HEK293 (cell line): ENCODE results near the gene SLC49A3.

Experiments used
- CTCF ChIA-PET: fragments of 350-600 bp; formaldehyde crosslinking; extraction: SDS; loops from one replicate; lab custom pipeline; 2021; ENCODE audit warnings: antibody characterized with exemption; lab: Yijun Ruan, JAX
- POLR2A ChIA-PET: fragments of 300-600 bp; formaldehyde crosslinking; extraction: SDS; loops from one replicate; lab custom pipeline; 2020; ENCODE audit warnings: antibody characterized with exemption, inconsistent platforms; lab: Yijun Ruan, JAX
- H3K27ac ChIP-seq: fragments of 200-500 bp; sonication (Bioruptor generic); 2 replicates; pipeline ENCODE4 v1.5.1; 2014; ENCODE audit warnings: low read depth, low read length, control low read depth, inconsistent platforms; ENCODE audit errors: extremely low read depth
- H3K36me3 ChIP-seq, 2 experiments: fragments of 200-500 bp in 1 of 2; sonication (Bioruptor generic) in 1 of 2; 1 replicate in 1 of 2; 2 replicates in 1 of 2; pipeline ENCODE4 v1.5.1; 2014 to 2017; ENCODE audit warnings: inconsistent platforms in 2 of 2, low read length in 2 of 2; ENCODE audit not compliant: control insufficient read depth in 2 of 2, insufficient read depth in 1 of 2
- H3K4me1 ChIP-seq: fragments of 200-500 bp; sonication (Bioruptor generic); 2 replicates; pipeline ENCODE4 v1.5.1; 2014; ENCODE audit warnings: mild to moderate bottlenecking, low read length, inconsistent platforms; ENCODE audit not compliant: control insufficient read depth, insufficient read depth
- H3K4me3 ChIP-seq: 2 replicates; pipeline ENCODE4 v1.5.1; 2011; ENCODE audit warnings: low read depth, mild to moderate bottlenecking, control low read depth, low read length, moderate library complexity
- H3K9me3 ChIP-seq: fragments of 200-500 bp; sonication (Bioruptor generic); 2 replicates; pipeline ENCODE4 v1.5.1; 2014; ENCODE audit warnings: low read depth, low read length, inconsistent platforms; ENCODE audit not compliant: control insufficient read depth, insufficient read depth
- KLF17 ChIP-seq: fragments of 450-650 bp; formaldehyde crosslinking; IDR thresholded peaks from 2 replicates; pipeline ENCODE4 v1.5.1; 2016; ENCODE audit warnings: missing biosample characterization, missing genetic modification characterization
- KLF7 ChIP-seq: fragments of 450-650 bp; formaldehyde crosslinking; IDR thresholded peaks from 2 replicates; pipeline ENCODE4 v1.5.1; 2016; ENCODE audit warnings: missing biosample characterization, missing genetic modification characterization, borderline replicate concordance
- MYNN ChIP-seq: fragments of 450-650 bp; formaldehyde crosslinking; IDR thresholded peaks from 2 replicates; pipeline ENCODE4 v1.5.1; 2016; ENCODE audit warnings: missing biosample characterization, missing genetic modification characterization, borderline replicate concordance
- PRDM2 ChIP-seq: fragments of 450-650 bp; formaldehyde crosslinking; IDR thresholded peaks from 2 replicates; pipeline ENCODE4 v1.5.1; 2016; ENCODE audit warnings: missing biosample characterization, missing genetic modification characterization, borderline replicate concordance
- SALL2 ChIP-seq: fragments of 450-650 bp; formaldehyde crosslinking; IDR thresholded peaks from 2 replicates; pipeline ENCODE4 v1.5.0; 2017; ENCODE audit warnings: missing biosample characterization, mild to moderate bottlenecking, missing genetic modification characterization, borderline replicate concordance
- SCRT2 ChIP-seq: fragments of 450-650 bp; formaldehyde crosslinking; IDR thresholded peaks from 2 replicates; pipeline ENCODE4 v1.5.1; 2016; ENCODE audit warnings: missing biosample characterization, missing genetic modification characterization
- ZBTB7A ChIP-seq: fragments of 450-650 bp; formaldehyde crosslinking; IDR thresholded peaks from 2 replicates; pipeline ENCODE4 v1.5.1; 2016; ENCODE audit warnings: low read depth, missing biosample characterization, missing genetic modification characterization
- ZNF140 ChIP-seq: fragments of 450-650 bp; formaldehyde crosslinking; IDR thresholded peaks from 2 replicates; pipeline ENCODE4 v1.5.1; 2016; ENCODE audit warnings: missing biosample characterization, missing genetic modification characterization
- ZNF157 ChIP-seq: fragments of 450-650 bp; formaldehyde crosslinking; IDR thresholded peaks from 2 replicates; pipeline ENCODE4 v1.5.1; 2016; ENCODE audit warnings: missing biosample characterization, missing genetic modification characterization
- ZNF184 ChIP-seq: fragments of 450-650 bp; IDR thresholded peaks from 2 replicates; pipeline ENCODE4 v1.5.1; 2018; ENCODE audit warnings: missing biosample characterization, mild to moderate bottlenecking, missing genetic modification characterization
- ZNF280C ChIP-seq: fragments of 450-650 bp; formaldehyde crosslinking; IDR thresholded peaks from 2 replicates; pipeline ENCODE4 v1.5.1; 2016; ENCODE audit warnings: missing biosample characterization, missing genetic modification characterization
- ZNF354C ChIP-seq: fragments of 450-650 bp; formaldehyde crosslinking; IDR thresholded peaks from 2 replicates; pipeline ENCODE4 v1.5.1; 2016; ENCODE audit warnings: missing biosample characterization, missing genetic modification characterization, low read depth, borderline replicate concordance
- ZNF521 ChIP-seq: fragments of 450-650 bp; formaldehyde crosslinking; IDR thresholded peaks from 2 replicates; pipeline ENCODE4 v1.5.1; 2017; ENCODE audit warnings: missing biosample characterization, mild to moderate bottlenecking, missing genetic modification characterization
- ZNF530 ChIP-seq: fragments of 450-650 bp; formaldehyde crosslinking; IDR thresholded peaks from 2 replicates; pipeline ENCODE4 v1.5.1; 2016; ENCODE audit warnings: low read depth, missing biosample characterization, missing genetic modification characterization
- ZNF548 ChIP-seq: fragments of 450-650 bp; formaldehyde crosslinking; IDR thresholded peaks from 2 replicates; pipeline ENCODE4 v1.5.1; 2016; ENCODE audit warnings: missing biosample characterization, missing genetic modification characterization
- ZNF555 ChIP-seq: fragments of 450-650 bp; formaldehyde crosslinking; conservative IDR thresholded peaks from 2 replicates; pipeline ENCODE4 v1.5.1; 2017; ENCODE audit warnings: missing biosample characterization, mild to moderate bottlenecking, missing genetic modification characterization, inconsistent platforms
- ZNF692 ChIP-seq: fragments of 450-650 bp; formaldehyde crosslinking; IDR thresholded peaks from 2 replicates; pipeline ENCODE4 v1.5.1; 2016; ENCODE audit warnings: missing biosample characterization, missing genetic modification characterization
- TF ChIP-seq, protein P1 (sequence below): fragments of 450-650 bp; formaldehyde crosslinking; IDR thresholded peaks from 2 replicates; pipeline ENCODE4 v1.5.1; 2017; ENCODE audit warnings: missing biosample characterization, missing genetic modification characterization
- TF ChIP-seq, protein P2 (sequence below): fragments of 450-650 bp; formaldehyde crosslinking; IDR thresholded peaks from 2 replicates; pipeline ENCODE4 v1.5.1; 2017; ENCODE audit warnings: missing biosample characterization, missing genetic modification characterization

SLC49A3 gene

DNA sequence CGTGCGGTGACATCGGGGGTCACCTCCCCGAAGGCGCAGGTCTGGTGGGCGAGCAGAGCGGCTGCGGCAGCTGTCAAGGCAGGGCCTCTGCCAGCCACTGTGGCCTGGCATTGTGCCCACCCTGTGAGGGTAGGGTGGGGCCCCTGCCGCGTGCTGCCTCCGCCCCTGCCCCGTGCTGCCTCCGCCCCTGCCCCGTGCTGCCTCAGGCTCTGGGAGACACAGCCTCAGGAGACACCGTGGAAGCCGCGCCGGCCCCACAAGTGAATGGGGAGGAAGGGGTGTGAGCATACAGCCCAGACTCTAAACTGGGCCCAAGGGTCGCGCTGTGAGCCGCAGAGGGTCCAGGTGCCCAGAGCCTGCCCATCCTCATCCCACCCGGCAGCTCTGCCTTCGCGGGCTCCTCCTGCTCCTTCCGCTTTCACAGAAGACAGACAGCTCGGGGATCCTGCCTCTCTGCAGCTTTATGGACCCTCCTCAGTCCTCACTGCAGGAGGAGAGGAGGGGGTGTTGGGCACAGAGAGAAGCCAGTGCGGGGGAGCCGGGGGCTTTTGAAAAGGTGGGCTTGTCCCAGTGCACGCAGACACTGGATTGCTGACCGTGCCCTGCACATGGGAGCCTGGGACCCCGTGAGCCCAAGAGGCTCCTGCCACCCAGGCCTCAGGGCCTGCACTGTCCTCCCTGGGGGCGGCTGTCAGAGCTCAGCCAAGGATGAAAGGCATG lies 44.1 kb upstream of the SLC49A3 start:
- TF ChIP-seq ZNF157 (tag by site-specific recombination) (no peak), ZBTB7A (tag by site-specific recombination) (no peak), ZNF530 (tag by site-specific recombination) (no peak), ZNF184 (no peak)
- no peak overlapping the region for H3K4me3 ChIP-seq
- no peaks in the 10 kb centered on the region for H3K9me3 ChIP-seq
- no peaks in the 10 kb centered on the region for H3K4me1 ChIP-seq
- H3K36me3 ChIP-seq: peaks cover 0 to 70% of the 10 kb centered on the region in 2 experiments; a peak in 1 of 3 replicates
- ChIA-PET POLR2A (no interaction called here), CTCF (interaction anchor here (0.6 kb wide), 1 partner anchor 17 kb away, joined by 3 read pairs; no protein-coding TSS in a partner anchor)
- H3K27ac ChIP-seq: no peak overlapping the region

DNA sequence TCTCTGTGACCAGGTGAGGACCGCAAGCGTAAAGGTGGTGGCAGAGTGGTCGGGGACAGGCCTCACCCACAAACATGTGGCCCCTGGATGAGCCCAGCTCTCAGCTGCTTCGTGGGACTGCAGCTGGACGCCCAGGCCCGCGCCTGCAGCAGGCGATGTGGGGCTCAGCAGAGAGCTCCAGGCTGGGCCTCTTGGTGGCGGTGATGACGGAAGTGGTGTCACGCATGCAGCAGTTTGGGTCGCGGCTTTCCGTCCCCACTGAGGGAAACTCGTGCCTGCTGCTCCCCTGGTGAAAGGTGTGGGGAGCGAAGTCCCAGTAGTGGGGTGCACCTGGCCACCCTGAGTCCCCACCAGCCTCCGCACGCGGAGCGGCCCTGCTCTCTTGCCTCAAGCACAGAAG lies 43.5 kb upstream of the SLC49A3 start:
- Histone ChIP-seq H3K4me3 (no peak overlapping the region), H3K4me1 (no peaks in the 10 kb centered on the region), H3K27ac (no peak overlapping the region), H3K9me3 (no peaks in the 10 kb centered on the region), H3K36me3 (peaks cover 0 to 64% of the 10 kb centered on the region in 2 experiments; a peak in 1 of 3 replicates)
- ChIA-PET CTCF (interaction anchor here (0.6 kb wide), 1 partner anchor 17 kb away, joined by 3 read pairs; no protein-coding TSS in a partner anchor), POLR2A (no interaction called here)
- TF ChIP-seq ZNF692 (tag by site-specific recombination): no peak
- no peak for TF ChIP-seq ZNF280C
- TF ChIP-seq ZNF140 (tag by site-specific recombination): no peak
- TF ChIP-seq KLF7 (tag by site-specific recombination): no peak
- TF ChIP-seq ZNF521 (tag by site-specific recombination): no peak
- TF ChIP-seq KLF17 (tag by site-specific recombination): no peak
- no peak for TF ChIP-seq MYNN
- TF ChIP-seq, protein P1, sequence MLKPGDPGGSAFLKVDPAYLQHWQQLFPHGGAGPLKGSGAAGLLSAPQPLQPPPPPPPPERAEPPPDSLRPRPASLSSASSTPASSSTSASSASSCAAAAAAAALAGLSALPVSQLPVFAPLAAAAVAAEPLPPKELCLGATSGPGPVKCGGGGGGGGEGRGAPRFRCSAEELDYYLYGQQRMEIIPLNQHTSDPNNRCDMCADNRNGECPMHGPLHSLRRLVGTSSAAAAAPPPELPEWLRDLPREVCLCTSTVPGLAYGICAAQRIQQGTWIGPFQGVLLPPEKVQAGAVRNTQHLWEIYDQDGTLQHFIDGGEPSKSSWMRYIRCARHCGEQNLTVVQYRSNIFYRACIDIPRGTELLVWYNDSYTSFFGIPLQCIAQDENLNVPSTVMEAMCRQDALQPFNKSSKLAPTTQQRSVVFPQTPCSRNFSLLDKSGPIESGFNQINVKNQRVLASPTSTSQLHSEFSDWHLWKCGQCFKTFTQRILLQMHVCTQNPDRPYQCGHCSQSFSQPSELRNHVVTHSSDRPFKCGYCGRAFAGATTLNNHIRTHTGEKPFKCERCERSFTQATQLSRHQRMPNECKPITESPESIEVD (tag by site-specific recombination): no peak
- TF ChIP-seq ZNF548 (tag by site-specific recombination): no peak
- TF ChIP-seq SCRT2 (tag by site-specific recombination): no peak
- TF ChIP-seq ZNF555 (tag by site-specific recombination): no peak
- TF ChIP-seq SALL2: no peak
- no peak for TF ChIP-seq PRDM2 (tag by site-specific recombination)
- TF ChIP-seq ZNF354C (tag by site-specific recombination): no peak
- TF ChIP-seq, protein P2, sequence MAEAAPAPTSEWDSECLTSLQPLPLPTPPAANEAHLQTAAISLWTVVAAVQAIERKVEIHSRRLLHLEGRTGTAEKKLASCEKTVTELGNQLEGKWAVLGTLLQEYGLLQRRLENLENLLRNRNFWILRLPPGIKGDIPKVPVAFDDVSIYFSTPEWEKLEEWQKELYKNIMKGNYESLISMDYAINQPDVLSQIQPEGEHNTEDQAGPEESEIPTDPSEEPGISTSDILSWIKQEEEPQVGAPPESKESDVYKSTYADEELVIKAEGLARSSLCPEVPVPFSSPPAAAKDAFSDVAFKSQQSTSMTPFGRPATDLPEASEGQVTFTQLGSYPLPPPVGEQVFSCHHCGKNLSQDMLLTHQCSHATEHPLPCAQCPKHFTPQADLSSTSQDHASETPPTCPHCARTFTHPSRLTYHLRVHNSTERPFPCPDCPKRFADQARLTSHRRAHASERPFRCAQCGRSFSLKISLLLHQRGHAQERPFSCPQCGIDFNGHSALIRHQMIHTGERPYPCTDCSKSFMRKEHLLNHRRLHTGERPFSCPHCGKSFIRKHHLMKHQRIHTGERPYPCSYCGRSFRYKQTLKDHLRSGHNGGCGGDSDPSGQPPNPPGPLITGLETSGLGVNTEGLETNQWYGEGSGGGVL (tag by site-specific recombination): no peak
